ENCODE measurements around the gene HLA-DMA. TPM values are rescaled to one million over a fixed set of nuclear protein-coding genes. Genes with fewer than 3 reads are reported as not detected.
A peak's percentile ranks its signal among the peaks of the same experiment; 100 is the strongest.

HLA-DMA gene
- total and polyA plus RNA-seq, 2 of the 4 experiments (the other 2 are of a cell fraction): 2.3 to 8.3 TPM

DNA sequence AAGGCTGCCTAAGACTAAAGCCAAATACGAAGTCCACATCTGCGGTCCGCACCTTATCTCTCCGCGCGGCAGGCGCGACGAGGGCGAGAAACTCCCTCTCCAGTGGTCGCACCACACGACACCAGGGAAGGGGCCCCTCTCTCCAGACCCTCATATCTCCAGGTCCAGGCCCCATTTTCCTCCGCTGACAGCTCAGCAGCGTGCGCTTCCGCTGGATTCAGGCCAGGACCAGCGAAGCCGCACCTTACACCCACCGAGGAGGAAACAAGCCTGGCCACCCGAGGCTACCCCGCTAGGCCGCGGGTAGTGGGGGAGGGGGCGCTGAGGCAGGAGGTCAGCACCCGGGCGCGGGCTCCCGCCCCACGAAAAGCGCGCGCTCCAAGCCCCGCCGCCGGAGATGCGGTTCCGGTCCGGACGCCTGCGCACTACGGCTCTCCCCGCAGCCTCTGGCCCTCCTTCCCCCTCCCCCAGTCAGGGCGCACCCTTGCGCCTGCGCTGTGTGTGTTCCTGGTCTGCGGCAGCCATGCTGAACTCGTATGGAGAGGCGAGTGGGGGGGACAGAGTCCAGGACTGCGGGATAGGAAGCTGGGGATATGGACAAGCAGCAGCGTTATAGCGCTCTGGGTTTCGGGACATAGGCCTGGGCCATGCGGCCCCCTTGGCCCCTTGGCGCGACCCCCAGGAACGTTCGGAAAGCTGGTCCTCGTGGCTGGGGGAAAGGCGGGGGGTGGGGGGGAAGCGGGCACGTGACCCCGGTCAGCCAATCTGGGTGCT, 15.4 kb upstream of the HLA-DMA start, which contains the start of gene BRD2:
Gene BRD2, plus strand, starts transcription at position 502 of the 774 bp plus-strand sequence. CDS start 4,305 bp downstream, outside the sequence.
- WGBS, 2 experiments (ENCODE audit: extremely low coverage in 2 of 2, insufficient read length in 1 of 2): no CpG with 5 or more reads among the region's 62 CpGs
- peak within 1 kb of the TSS; percentile 99 for H2BK5ac ChIP-seq (ENCODE audit: low read depth, low read length, poor library complexity, severe bottlenecking)
- H3K4me2 ChIP-seq (ENCODE audit: low read depth, low read length): peak within 1 kb of the TSS; percentile 92
- intact Hi-C loops (cut with micrococcal nuclease) (loop anchor here (2.0 kb wide), 1 partner anchor 73 kb away; no protein-coding TSS in a partner anchor), dilution Hi-C loops (cut with HindIII; ENCODE audit: low sequenced_read_pairs, unreplicated experiment) (no loop called here), in situ Hi-C loops (cut with MboI; ENCODE audit: low sequenced_read_pairs) (loop anchor here (25.0 kb wide), 1 partner anchor 781 kb away; the partner anchor contains the start of genes AGER, AGPAT1, GPSM3 and PBX2)
- BruUV-seq (replicated peaks): no TSS peak
- peak within 1 kb of the TSS; percentile 100 for H3K56ac ChIP-seq (ENCODE audit: extremely low read depth, insufficient read depth, low read length)
- peak within 1 kb of the TSS; percentile 97 for H2AFZ ChIP-seq (replicated peaks; ENCODE audit: low read length, poor library complexity)
- H2AK9ac ChIP-seq (replicated peaks; ENCODE audit: low read depth, low read length, poor library complexity): peak within 1 kb of the TSS; percentile 100
- H4K91ac ChIP-seq (ENCODE audit: insufficient read depth, low read depth, low read length): peak within 1 kb of the TSS; percentile 100
- H3K18ac ChIP-seq (ENCODE audit: low read depth, low read length): peak within 1 kb of the TSS; percentile 100
- CTCF ChIA-PET: interaction anchor here (0.6 to 2.1 kb wide), 5 partner anchors 15 to 100 kb away, joined by 3 to 10 read pairs (median 4); partner anchors contain the start of gene HLA-DMA
- H4K8ac ChIP-seq (ENCODE audit: low read depth in 2 of 2, low read length in 2 of 2): peak within 1 kb of the TSS; percentile 99 to 100
- H3K4me3 ChIP-seq (ENCODE audit: insufficient read depth, low read depth, low read length): peak within 1 kb of the TSS; percentile 80
- peak within 1 kb of the TSS; percentile 99 for H3K9ac ChIP-seq (ENCODE audit: low read depth, low read length)
- peaks cover 4% of the 10 kb centered on the region; the same call in 1 of the 2 replicates for H3K4me1 ChIP-seq (ENCODE audit: control insufficient read depth, insufficient read depth, low read length)
- H3K4ac ChIP-seq (ENCODE audit: low read depth, low read length): peak within 1 kb of the TSS; percentile 100
- ATAC-seq (ENCODE audit: low read depth) (peak; percentile 53), DNase-seq (peak; percentile 95)
- H2BK20ac ChIP-seq (ENCODE audit: low read depth, low read length): peak within 1 kb of the TSS; percentile 92
- H3K79me1 ChIP-seq (ENCODE audit: low read depth in 1 of 2, low read length in 2 of 2): peaks cover 10 to 51% of the 10 kb centered on the region in 2 experiments; a peak in 3 of 4 replicates
- no peaks in the 10 kb centered on the region; the same call in 1 of the 2 replicates for H3K9me1 ChIP-seq (ENCODE audit: insufficient read depth, low read length)
- H4K20me1 ChIP-seq (ENCODE audit: insufficient read depth, low read length): peaks cover 17% of the 10 kb centered on the region
- peaks cover 10% of the 10 kb centered on the region for H3K36me3 ChIP-seq (ENCODE audit: control insufficient read depth, insufficient read depth, low read length)
- H3K23ac ChIP-seq (ENCODE audit: low read depth, low read length): peak within 1 kb of the TSS; percentile 100
- POLR2A ChIA-PET (ENCODE audit: unreplicated experiment): interaction anchor here (0.6 kb wide), 1 partner anchor 1427 kb away, joined by 3 read pairs; the partner anchor contains the start of gene DDX39B
- no peaks in the 10 kb centered on the region for H3K27me3 ChIP-seq (ENCODE audit: control insufficient read depth, insufficient read depth, low read length)
- H3K27ac ChIP-seq (ENCODE audit: insufficient read depth, low read length): peak within 1 kb of the TSS; percentile 100
- H3K14ac ChIP-seq (replicated peaks; ENCODE audit: low read depth, low read length): peak within 1 kb of the TSS; percentile 100
- no peaks in the 10 kb centered on the region for H3K9me3 ChIP-seq (ENCODE audit: control insufficient read depth, insufficient read depth, low read length)
- peak within 1 kb of the TSS; percentile 100 for H4K5ac ChIP-seq (ENCODE audit: low read depth, low read length)
- peak within 1 kb of the TSS; percentile 100 for H2AK5ac ChIP-seq (ENCODE audit: low read depth, low read length)
- peak within 1 kb of the TSS; percentile 99 for H2BK120ac ChIP-seq (ENCODE audit: low read depth, low read length)
- peak within 1 kb of the TSS; percentile 100; the same call in 2 of the 3 replicates for H2BK15ac ChIP-seq (ENCODE audit: low read depth, low read length)
- TF ChIP-seq, protein P1, sequence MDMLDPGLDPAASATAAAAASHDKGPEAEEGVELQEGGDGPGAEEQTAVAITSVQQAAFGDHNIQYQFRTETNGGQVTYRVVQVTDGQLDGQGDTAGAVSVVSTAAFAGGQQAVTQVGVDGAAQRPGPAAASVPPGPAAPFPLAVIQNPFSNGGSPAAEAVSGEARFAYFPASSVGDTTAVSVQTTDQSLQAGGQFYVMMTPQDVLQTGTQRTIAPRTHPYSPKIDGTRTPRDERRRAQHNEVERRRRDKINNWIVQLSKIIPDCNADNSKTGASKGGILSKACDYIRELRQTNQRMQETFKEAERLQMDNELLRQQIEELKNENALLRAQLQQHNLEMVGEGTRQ (IDR thresholded peaks at IDR 0.05; ENCODE audit: low read depth, low read length): peak; percentile 87
- TF ChIP-seq MAZ (IDR thresholded peaks at IDR 0.05; ENCODE audit: borderline replicate concordance, low read depth, low read length) (peak; percentile 41; the same call in 1 of the 2 replicates), MAFK (IDR thresholded peaks at IDR 0.05; ENCODE audit: low read depth, low read length) (no peak), BHLHE40 (IDR thresholded peaks at IDR 0.05; ENCODE audit: low read depth, low read length) (no peak), CHD1 (IDR thresholded peaks at IDR 0.05; ENCODE audit: low read depth, low read length) (no peak), SMC3 (IDR thresholded peaks at IDR 0.05; ENCODE audit: low read depth, low read length) (no peak), POLR2A (IDR thresholded peaks at IDR 0.05; ENCODE audit: low read depth, low read length) (peak; percentile 62), FOS (IDR thresholded peaks at IDR 0.05; ENCODE audit: low read depth, low read length) (no peak), CEBPB (IDR thresholded peaks at IDR 0.05; ENCODE audit: low read depth, low read length) (no peak), NFE2L2 (IDR thresholded peaks at IDR 0.05; ENCODE audit: low read depth, low read length) (no peak), RCOR1 (IDR thresholded peaks at IDR 0.05; ENCODE audit: insufficient replicate concordance, low read length) (no peak), MXI1 (IDR thresholded peaks at IDR 0.05; ENCODE audit: borderline replicate concordance, low read depth, low read length) (peak; percentile 69; the same call in 1 of the 2 replicates)
- TF ChIP-seq, protein P2, sequence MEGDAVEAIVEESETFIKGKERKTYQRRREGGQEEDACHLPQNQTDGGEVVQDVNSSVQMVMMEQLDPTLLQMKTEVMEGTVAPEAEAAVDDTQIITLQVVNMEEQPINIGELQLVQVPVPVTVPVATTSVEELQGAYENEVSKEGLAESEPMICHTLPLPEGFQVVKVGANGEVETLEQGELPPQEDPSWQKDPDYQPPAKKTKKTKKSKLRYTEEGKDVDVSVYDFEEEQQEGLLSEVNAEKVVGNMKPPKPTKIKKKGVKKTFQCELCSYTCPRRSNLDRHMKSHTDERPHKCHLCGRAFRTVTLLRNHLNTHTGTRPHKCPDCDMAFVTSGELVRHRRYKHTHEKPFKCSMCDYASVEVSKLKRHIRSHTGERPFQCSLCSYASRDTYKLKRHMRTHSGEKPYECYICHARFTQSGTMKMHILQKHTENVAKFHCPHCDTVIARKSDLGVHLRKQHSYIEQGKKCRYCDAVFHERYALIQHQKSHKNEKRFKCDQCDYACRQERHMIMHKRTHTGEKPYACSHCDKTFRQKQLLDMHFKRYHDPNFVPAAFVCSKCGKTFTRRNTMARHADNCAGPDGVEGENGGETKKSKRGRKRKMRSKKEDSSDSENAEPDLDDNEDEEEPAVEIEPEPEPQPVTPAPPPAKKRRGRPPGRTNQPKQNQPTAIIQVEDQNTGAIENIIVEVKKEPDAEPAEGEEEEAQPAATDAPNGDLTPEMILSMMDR (conservative IDR thresholded peaks at IDR 0.05; ENCODE audit: low read depth, low read length): no peak
